ENCODE measurements around the gene KCNMA1.

- TF ChIP-seq CTCF (IDR thresholded peaks at IDR 0.05; ENCODE audit: poor library complexity, severe bottlenecking) (no peak), REST (IDR thresholded peaks at IDR 0.05; ENCODE audit: borderline replicate concordance) (no peak), POLR2AphosphoS5 (IDR thresholded peaks at IDR 0.05) (no peak), EP300 (conservative IDR thresholded peaks at IDR 0.05; ENCODE audit: poor library complexity, severe bottlenecking) (no peak), SMC3 (conservative IDR thresholded peaks at IDR 0.05; ENCODE audit: poor library complexity) (no peak), TAF1 (IDR thresholded peaks at IDR 0.05; ENCODE audit: low read depth) (no peak), EZH2 (IDR thresholded peaks at IDR 0.05; ENCODE audit: borderline replicate concordance, insufficient read depth, low read length, poor library complexity, severe bottlenecking) (no peak), MXI1 (conservative IDR thresholded peaks at IDR 0.05; ENCODE audit: poor library complexity, severe bottlenecking) (no peak), RAD21 (conservative IDR thresholded peaks at IDR 0.05) (no peak)
Measured at GRCh38 chr10:77639756-77640155, 2.1 kb upstream of the KCNMA1 start.

Measured in neural cell (in vitro differentiated cells).